Activated T-cell treated with anti-CD3 and anti-CD28 coated beads for 24 hours (primary cell): ENCODE results near the gene EAPP.
"Not testable (repeated sequence)": the region's sequence is repeated elsewhere in the genome, so short reads cannot be mapped to it uniquely, and the experiment has no call there.

Source experiments
- DNase-seq: peaks from one replicate; pipeline ENCODE4 v3.0.0-alpha.2; 2020; ENCODE audit warnings: low read depth

EAPP gene

GRCh38 chr14:34482463-34482862 is 57.0 kb downstream of the EAPP start:
- DNase-seq: no peak

- no peak for DNase-seq
Measured at GRCh38 chr14:34479694-34480093, 59.8 kb downstream of the EAPP start.

DNA sequence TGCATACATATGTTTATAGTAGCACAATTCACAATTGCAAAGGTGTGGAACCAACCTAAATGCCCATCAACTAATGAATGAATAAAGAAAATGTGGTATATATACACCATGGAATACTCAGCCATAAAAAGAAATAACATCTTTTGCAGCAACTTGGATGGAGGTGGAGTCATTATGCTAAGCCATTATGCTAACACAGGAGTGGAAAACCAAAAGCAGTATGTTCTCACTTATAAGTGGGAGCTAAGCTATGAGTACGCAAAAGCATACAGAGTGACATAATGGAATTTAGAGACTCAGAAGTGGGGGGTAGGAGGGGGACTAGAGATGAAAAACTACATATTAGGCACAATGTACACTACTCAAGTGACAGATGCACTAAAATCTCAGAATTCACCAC is 61.2 kb downstream of the EAPP start:
- no peak for DNase-seq

DNA sequence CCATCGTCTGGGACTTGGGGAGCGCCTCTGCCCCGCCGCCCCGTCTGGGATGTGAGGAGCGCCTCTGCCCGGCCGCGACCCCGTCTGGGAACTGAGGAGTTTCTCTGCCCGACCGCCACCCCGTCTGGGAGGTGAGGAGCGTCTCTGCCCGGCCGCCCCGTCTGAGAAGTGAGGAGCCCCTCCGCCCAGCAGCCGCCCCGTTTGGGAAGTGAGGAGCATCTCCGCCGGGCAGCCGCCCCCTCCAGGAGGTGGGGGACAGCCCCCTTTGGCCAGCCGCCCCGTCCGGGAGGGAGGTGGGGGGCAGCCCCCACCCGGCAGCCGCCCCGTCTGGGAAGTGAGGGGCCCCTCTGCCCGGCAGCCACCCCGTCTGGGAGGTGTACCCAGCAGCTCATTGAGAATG is 63.5 kb downstream of the EAPP start:
- not testable (repeated sequence) for DNase-seq

DNA sequence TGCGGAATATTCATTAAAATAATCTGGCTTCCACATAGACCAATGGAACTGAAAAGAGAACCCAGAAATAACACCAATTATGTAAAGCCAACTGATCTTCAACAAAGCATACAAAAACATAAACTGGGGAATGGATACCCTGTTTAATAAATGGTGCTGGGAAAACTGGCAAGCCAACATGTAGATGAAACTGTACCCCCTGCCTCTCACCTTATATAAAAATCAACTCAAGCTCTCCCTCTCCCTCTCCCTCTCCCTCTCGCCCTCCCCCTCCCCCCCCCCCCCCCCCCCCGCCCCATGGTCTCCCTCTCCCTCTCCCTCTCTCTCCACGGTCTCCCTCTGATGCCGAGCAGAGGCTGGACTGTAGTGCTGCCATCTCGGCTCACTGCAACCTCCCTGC is 64.3 kb downstream of the EAPP start:
- DNase-seq: no peak

DNA sequence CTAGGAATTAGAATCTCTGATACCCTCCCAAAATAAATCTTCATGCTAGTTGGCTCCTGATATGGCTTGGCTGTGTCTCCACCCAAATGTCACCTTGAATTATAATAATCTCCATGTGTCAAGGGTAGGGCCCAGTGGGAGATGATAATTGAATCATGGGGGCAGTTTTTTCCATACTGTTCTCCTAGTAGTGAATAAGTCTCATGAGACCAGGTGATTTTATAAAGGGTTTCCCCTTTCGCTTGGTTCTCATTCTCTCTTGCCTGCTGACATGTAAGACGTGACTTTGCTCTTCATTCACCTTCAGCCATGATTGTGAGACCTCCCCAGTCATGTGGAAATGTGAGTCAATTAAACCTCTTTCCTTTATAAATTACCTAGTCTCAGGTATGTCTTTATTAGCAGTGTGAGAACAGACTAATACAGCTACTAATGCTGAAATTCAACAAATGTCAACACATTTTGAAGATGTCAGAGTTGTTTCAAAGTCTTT is 65.3 kb downstream of the EAPP start:
- no peak for DNase-seq

DNA sequence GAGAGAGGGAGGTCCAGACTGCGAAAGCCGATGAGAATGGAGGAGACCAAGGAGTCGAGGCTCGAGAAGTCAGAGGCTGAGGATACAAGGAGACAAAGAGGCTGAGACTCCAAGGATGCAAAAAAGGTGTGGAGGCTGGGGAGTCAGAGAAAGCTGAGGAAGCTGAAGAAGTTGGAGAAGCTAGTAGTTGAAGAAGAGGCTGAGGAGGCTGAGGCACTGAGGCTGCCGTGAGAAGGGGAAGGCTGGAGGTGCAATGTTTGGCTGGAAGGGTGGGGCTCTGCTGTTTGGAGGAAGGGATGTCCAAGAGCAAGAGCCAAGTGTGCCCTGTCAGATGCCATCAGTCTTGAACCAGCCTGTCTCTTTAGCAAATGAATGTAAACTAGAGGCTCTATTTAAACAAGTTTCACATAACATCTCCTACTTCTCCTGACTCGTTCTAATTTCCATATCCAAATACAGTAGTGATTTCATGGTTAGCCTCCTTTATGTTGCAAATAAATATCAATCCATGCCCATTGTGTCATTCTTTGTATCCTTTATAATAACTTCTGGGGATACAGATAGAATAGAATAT is 66.7 kb downstream of the EAPP start:
- no peak for DNase-seq

DNA sequence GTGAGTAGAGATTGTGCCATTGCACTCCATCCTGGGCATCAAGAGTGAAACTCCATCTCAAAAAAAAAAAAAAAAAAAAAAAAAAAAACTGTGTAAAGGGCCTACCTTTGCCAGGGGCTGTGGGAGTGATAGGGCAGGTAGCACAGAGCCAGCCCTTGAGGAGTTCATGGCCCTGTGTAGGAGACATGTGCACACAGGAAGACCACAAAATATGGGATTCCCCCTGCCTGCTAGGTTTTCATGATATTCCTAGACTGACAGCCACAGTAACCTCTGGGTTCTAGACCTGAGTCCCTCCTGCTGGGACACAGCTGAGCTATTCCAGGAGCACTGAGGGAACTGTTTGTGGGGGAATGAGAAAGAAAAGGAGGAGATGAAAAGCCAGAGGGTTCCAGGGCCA is 69.2 kb downstream of the EAPP start:
- DNase-seq: no peak

DNA sequence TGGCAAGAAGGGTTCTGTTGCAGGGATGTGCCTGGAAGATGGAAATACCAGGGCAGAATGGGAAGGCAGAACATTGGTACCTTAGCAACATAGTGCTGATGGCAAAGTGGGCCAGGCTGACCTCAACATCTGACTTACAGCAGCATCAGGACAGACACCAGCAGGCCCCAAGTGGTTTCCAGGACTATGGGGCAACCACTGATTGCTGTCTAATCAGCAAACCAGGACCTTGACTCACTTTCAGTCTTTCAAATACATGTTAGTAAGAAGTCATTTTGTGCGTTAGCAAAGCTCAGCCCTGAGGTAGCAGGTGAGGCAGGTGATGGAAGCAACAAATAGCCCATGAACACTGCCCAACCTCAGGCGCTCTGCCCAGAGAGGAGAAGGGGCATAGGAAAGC is 72.8 kb downstream of the EAPP start:
- DNase-seq: no peak
